Measurements from ENCODE around the gene KDF1. TPM values are rescaled to one million over a fixed set of nuclear protein-coding genes. Genes with fewer than 3 reads are reported as not detected.

The KDF1 gene
- polyA plus RNA-seq, 1 of the 3 experiments (the other 2 are of a cell fraction), result not detected

DNA sequence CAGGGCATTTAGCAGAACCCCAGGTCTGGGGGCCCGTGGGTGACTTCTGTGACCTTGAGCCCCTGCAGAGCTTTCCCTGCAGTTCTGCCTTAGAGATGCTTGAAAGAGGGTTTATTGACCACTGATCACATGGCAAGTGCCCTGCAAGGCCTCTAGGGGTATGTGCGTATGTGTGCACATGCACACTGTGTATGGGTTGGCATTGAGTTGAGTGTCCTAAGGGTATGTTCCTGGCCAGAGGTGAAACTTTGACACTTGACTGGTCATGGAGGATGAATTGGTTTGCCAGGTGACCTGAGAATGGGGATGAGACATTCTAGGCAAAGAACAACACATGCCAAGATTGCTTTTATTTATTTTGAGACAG, 21.6 kb downstream of the KDF1 start:
- Histone ChIP-seq H3K9ac (no peak overlapping the region), H3K9me2 (no peaks in the 10 kb centered on the region), H3K27me3 (ENCODE audit: insufficient read depth) (no peaks in the 10 kb centered on the region), H3K4me1 (ENCODE audit: control insufficient read depth in 1 of 2, insufficient read depth in 2 of 2, low read depth in 1 of 2, low read length in 1 of 2) (no peaks in the 10 kb centered on the region), H3K4me3 (ENCODE audit: low read depth in 2 of 2, low read length in 1 of 2) (no peak overlapping the region), H2AFZ (ENCODE audit: low read depth) (no peak overlapping the region), H3K36me3 (replicated peaks in 1 of 2; ENCODE audit: control insufficient read depth in 1 of 2, insufficient read depth in 2 of 2, low read length in 1 of 2) (peaks cover 15 to 35% of the 10 kb centered on the region in 2 experiments), H3K27ac (ENCODE audit: low read depth in 2 of 2, low read length in 1 of 2) (no peak overlapping the region), H3K79me2 (ENCODE audit: insufficient read depth) (peaks cover 71% of the 10 kb centered on the region), H3K9me3 (no peaks in the 10 kb centered on the region), H4K20me1 (ENCODE audit: insufficient read depth) (peaks cover 18% of the 10 kb centered on the region; the same call in 1 of the 2 replicates), H3F3A (replicated peaks; ENCODE audit: insufficient read depth) (peaks cover 5% of the 10 kb centered on the region), H3K4me2 (no peak overlapping the region)
- ChIA-PET POLR2A (interaction anchor here (0.5 to 0.6 kb wide), 2 partner anchors 13 to 1609 kb away, joined by 3 read pairs; no protein-coding TSS in a partner anchor), CTCF (no interaction called here)
- DNase-seq, result no peak
- TF ChIP-seq SMC3 (IDR thresholded peaks at IDR 0.05; ENCODE audit: low read depth, low read length) (no peak), RXRA (IDR thresholded peaks at IDR 0.05; ENCODE audit: borderline replicate concordance, low read depth) (no peak), NFIC (IDR thresholded peaks at IDR 0.05; ENCODE audit: borderline replicate concordance) (no peak), EP300 (IDR thresholded peaks at IDR 0.05; ENCODE audit: borderline replicate concordance in 1 of 2, low read depth in 1 of 2, low read length in 1 of 2) (no peak), ELF1 (IDR thresholded peaks at IDR 0.05) (no peak), MXI1 (IDR thresholded peaks at IDR 0.05; ENCODE audit: low read depth, low read length) (no peak), FOXJ3 (CRISPR knock-in tag; IDR thresholded peaks at IDR 0.05) (no peak), FOXM1 (IDR thresholded peaks at IDR 0.05; ENCODE audit: low read depth) (no peak)
- TF ChIP-seq, protein P1, sequence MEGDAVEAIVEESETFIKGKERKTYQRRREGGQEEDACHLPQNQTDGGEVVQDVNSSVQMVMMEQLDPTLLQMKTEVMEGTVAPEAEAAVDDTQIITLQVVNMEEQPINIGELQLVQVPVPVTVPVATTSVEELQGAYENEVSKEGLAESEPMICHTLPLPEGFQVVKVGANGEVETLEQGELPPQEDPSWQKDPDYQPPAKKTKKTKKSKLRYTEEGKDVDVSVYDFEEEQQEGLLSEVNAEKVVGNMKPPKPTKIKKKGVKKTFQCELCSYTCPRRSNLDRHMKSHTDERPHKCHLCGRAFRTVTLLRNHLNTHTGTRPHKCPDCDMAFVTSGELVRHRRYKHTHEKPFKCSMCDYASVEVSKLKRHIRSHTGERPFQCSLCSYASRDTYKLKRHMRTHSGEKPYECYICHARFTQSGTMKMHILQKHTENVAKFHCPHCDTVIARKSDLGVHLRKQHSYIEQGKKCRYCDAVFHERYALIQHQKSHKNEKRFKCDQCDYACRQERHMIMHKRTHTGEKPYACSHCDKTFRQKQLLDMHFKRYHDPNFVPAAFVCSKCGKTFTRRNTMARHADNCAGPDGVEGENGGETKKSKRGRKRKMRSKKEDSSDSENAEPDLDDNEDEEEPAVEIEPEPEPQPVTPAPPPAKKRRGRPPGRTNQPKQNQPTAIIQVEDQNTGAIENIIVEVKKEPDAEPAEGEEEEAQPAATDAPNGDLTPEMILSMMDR (IDR thresholded peaks at IDR 0.05), result no peak
- WGBS (ENCODE audit: low lambda C conversion rate), result 83% methylated on average over 1 of the region's 2 CpGs

DNA sequence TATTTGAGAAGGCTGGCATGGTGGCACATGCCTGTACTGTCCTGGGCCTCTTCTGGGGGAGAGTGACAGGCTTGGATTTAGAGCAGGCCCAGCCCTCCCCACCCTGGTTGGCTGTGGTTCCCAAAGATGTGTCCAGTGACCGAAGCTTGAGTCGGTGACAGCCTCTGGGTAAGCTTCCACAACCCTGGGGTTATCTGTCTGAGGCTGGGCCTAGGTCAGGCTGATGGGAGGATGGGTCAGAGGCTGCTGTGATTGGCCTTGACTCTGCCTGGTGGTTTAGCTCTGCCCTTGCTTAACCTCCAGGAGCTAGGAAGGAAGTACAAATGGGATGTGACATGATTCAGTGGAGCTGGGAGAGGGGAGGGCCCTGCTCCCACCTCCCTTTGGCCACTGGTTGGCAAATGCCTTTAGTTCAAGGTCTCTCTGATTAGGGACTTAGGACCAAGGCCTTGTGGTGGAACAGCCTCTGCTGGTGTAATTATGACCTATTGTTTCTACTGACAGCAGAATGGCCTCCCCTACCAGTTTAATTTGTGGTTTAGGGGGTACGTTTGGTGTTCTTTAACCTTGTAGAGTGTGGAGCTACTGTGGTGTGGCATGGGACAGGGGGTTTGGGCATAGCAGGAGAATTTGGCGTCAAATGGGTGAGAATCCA, 22.1 kb downstream of the KDF1 start:
- H3K9ac ChIP-seq, result no peak overlapping the region
- peaks cover 10 to 31% of the 10 kb centered on the region in 2 experiments for H3K36me3 ChIP-seq (replicated peaks in 1 of 2; ENCODE audit: control insufficient read depth in 1 of 2, insufficient read depth in 2 of 2, low read length in 1 of 2)
- CTCF ChIA-PET, result no interaction called here
- no peak overlapping the region for H2AFZ ChIP-seq (ENCODE audit: low read depth)
- no peaks in the 10 kb centered on the region for H3K9me2 ChIP-seq
- H4K20me1 ChIP-seq (ENCODE audit: insufficient read depth), result peaks cover 18% of the 10 kb centered on the region; the same call in 1 of the 2 replicates
- peaks cover 77% of the 10 kb centered on the region for H3K79me2 ChIP-seq (ENCODE audit: insufficient read depth)
- H3K9me3 ChIP-seq, result no peaks in the 10 kb centered on the region
- DNase-seq, result no peak
- H3K4me2 ChIP-seq, result no peak overlapping the region
- POLR2A ChIA-PET, result interaction anchor here (0.5 to 0.6 kb wide), 2 partner anchors 12 to 1609 kb away, joined by 3 read pairs; no protein-coding TSS in a partner anchor
- H3K4me3 ChIP-seq (ENCODE audit: low read depth in 2 of 2, low read length in 1 of 2), result no peak overlapping the region
- WGBS (ENCODE audit: low lambda C conversion rate), result 97% methylated on average over 4 of the region's 4 CpGs
- H3K27ac ChIP-seq (ENCODE audit: low read depth in 2 of 2, low read length in 1 of 2), result no peak overlapping the region
- H3K4me1 ChIP-seq (ENCODE audit: control insufficient read depth in 1 of 2, insufficient read depth in 2 of 2, low read depth in 1 of 2, low read length in 1 of 2), result no peaks in the 10 kb centered on the region
- peaks cover 5% of the 10 kb centered on the region for H3F3A ChIP-seq (replicated peaks; ENCODE audit: insufficient read depth)
- no peaks in the 10 kb centered on the region for H3K27me3 ChIP-seq (ENCODE audit: insufficient read depth)
- no peak for TF ChIP-seq RCOR1 (IDR thresholded peaks at IDR 0.05; ENCODE audit: low read length)
- no peak for TF ChIP-seq MEF2A (IDR thresholded peaks at IDR 0.05; ENCODE audit: borderline replicate concordance, low read depth)
- TF ChIP-seq, protein P2, sequence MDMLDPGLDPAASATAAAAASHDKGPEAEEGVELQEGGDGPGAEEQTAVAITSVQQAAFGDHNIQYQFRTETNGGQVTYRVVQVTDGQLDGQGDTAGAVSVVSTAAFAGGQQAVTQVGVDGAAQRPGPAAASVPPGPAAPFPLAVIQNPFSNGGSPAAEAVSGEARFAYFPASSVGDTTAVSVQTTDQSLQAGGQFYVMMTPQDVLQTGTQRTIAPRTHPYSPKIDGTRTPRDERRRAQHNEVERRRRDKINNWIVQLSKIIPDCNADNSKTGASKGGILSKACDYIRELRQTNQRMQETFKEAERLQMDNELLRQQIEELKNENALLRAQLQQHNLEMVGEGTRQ (IDR thresholded peaks at IDR 0.05; ENCODE audit: borderline replicate concordance, low read depth, low read length), result no peak
- TF ChIP-seq SMC3 (IDR thresholded peaks at IDR 0.05; ENCODE audit: low read depth, low read length), result no peak
- TF ChIP-seq MXI1 (IDR thresholded peaks at IDR 0.05; ENCODE audit: low read depth, low read length), result no peak
- TF ChIP-seq JUND (IDR thresholded peaks at IDR 0.05), result no peak
- no peak for TF ChIP-seq POLR2AphosphoS5 (IDR thresholded peaks at IDR 0.05; ENCODE audit: low read depth, low read length)
- TF ChIP-seq GATA2 (CRISPR knock-in tag; IDR thresholded peaks at IDR 0.05), result no peak
- TF ChIP-seq ELF1 (IDR thresholded peaks at IDR 0.05), result no peak
- TF ChIP-seq TAF1 (IDR thresholded peaks at IDR 0.05; ENCODE audit: borderline replicate concordance, low read depth, low read length), result no peak
- TF ChIP-seq, protein P3, sequence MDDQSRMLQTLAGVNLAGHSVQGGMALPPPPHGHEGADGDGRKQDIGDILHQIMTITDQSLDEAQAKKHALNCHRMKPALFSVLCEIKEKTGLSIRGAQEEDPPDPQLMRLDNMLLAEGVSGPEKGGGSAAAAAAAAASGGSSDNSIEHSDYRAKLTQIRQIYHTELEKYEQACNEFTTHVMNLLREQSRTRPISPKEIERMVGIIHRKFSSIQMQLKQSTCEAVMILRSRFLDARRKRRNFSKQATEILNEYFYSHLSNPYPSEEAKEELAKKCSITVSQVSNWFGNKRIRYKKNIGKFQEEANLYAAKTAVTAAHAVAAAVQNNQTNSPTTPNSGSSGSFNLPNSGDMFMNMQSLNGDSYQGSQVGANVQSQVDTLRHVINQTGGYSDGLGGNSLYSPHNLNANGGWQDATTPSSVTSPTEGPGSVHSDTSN (IDR thresholded peaks at IDR 0.05), result no peak
- TF ChIP-seq, protein P4, sequence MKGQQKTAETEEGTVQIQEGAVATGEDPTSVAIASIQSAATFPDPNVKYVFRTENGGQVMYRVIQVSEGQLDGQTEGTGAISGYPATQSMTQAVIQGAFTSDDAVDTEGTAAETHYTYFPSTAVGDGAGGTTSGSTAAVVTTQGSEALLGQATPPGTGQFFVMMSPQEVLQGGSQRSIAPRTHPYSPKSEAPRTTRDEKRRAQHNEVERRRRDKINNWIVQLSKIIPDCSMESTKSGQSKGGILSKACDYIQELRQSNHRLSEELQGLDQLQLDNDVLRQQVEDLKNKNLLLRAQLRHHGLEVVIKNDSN (IDR thresholded peaks at IDR 0.05; ENCODE audit: borderline replicate concordance, low read depth), result no peak
- no peak for TF ChIP-seq NRF1 (IDR thresholded peaks at IDR 0.05; ENCODE audit: low read depth, low read length)
- TF ChIP-seq, protein P5, sequence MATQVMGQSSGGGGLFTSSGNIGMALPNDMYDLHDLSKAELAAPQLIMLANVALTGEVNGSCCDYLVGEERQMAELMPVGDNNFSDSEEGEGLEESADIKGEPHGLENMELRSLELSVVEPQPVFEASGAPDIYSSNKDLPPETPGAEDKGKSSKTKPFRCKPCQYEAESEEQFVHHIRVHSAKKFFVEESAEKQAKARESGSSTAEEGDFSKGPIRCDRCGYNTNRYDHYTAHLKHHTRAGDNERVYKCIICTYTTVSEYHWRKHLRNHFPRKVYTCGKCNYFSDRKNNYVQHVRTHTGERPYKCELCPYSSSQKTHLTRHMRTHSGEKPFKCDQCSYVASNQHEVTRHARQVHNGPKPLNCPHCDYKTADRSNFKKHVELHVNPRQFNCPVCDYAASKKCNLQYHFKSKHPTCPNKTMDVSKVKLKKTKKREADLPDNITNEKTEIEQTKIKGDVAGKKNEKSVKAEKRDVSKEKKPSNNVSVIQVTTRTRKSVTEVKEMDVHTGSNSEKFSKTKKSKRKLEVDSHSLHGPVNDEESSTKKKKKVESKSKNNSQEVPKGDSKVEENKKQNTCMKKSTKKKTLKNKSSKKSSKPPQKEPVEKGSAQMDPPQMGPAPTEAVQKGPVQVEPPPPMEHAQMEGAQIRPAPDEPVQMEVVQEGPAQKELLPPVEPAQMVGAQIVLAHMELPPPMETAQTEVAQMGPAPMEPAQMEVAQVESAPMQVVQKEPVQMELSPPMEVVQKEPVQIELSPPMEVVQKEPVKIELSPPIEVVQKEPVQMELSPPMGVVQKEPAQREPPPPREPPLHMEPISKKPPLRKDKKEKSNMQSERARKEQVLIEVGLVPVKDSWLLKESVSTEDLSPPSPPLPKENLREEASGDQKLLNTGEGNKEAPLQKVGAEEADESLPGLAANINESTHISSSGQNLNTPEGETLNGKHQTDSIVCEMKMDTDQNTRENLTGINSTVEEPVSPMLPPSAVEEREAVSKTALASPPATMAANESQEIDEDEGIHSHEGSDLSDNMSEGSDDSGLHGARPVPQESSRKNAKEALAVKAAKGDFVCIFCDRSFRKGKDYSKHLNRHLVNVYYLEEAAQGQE (IDR thresholded peaks at IDR 0.05; ENCODE audit: low read depth, low read length), result no peak
